Measurements from ENCODE around the gene YAP1. TPM values are rescaled to one million over a fixed set of nuclear protein-coding genes. Genes with fewer than 3 reads are reported as not detected.

The YAP1 gene
- polyA plus RNA-seq, 3 donors: not detected

GRCh38 chr11:102115557-102115956, 5.3 kb downstream of the YAP1 start:
- Histone ChIP-seq H3K9ac (ENCODE audit: insufficient read depth, low read length, poor library complexity, severe bottlenecking) (no peak overlapping the region), H2AFZ (ENCODE audit: insufficient read depth, low read depth, low read length, poor library complexity, severe bottlenecking) (no peak overlapping the region), H3K79me2 (ENCODE audit: insufficient read depth, low read length) (no peaks in the 10 kb centered on the region), H3K36me3 (replicated peaks in 1 of 2; ENCODE audit: control insufficient read depth in 1 of 2, insufficient read depth in 2 of 2, low read length in 2 of 2) (no peaks in the 10 kb centered on the region), H3K9me3 (replicated peaks in 1 of 2; ENCODE audit: control insufficient read depth in 1 of 2, insufficient read depth in 1 of 2, low read length in 2 of 2) (peaks cover 0 to 11% of the 10 kb centered on the region in 2 donors), H4K20me1 (ENCODE audit: insufficient read depth, low read length) (no peaks in the 10 kb centered on the region), H3K4me3 (replicated peaks in 1 of 3; ENCODE audit: low read depth in 2 of 3, low read length in 3 of 3) (no peak overlapping the region), H3K27ac (ENCODE audit: low read depth in 1 of 2, low read length in 2 of 2) (no peak overlapping the region), H3K4me2 (replicated peaks; ENCODE audit: extremely low read depth, low read length, poor library complexity, severe bottlenecking) (no peak overlapping the region), H3K4me1 (ENCODE audit: control insufficient read depth in 1 of 2, insufficient read depth in 2 of 2, low read length in 2 of 2) (peaks cover 11 to 14% of the 10 kb centered on the region in 2 donors), H3K27me3 (ENCODE audit: control insufficient read depth in 2 of 2, insufficient read depth in 2 of 2, low read length in 2 of 2) (peaks cover 95 to 98% of the 10 kb centered on the region in 2 donors)
- Mint-ChIP-seq H3K27ac (no peak overlapping the region), H3K4me3 (peak overlapping the region in 1 of 2 donors; percentile 67), H3K27me3 (ENCODE audit: low read depth in 3 of 3) (peaks cover 75 to 83% (median 82%) of the 10 kb centered on the region in 3 donors), H3K4me1 (peaks cover 7% of the 10 kb centered on the region), H3K36me3 (no peaks in the 10 kb centered on the region), H3K9me3 (peaks cover 0 to 13% (median 5%) of the 10 kb centered on the region in 7 donors)
- DNase-seq: no peak
- no peak for TF ChIP-seq CTCF (IDR thresholded peaks at IDR 0.05)
- intact Hi-C loops (cut with micrococcal nuclease): no loop called here

- H3K9ac ChIP-seq (ENCODE audit: insufficient read depth, low read length, poor library complexity, severe bottlenecking): no peak overlapping the region
- H3K79me2 ChIP-seq (ENCODE audit: insufficient read depth, low read length): no peaks in the 10 kb centered on the region
- H3K9me3 Mint-ChIP-seq: peaks cover 0 to 7% (median 3%) of the 10 kb centered on the region in 7 donors
Measured at GRCh38 chr11:102116453-102117205, 6.4 kb downstream of the YAP1 start.

More at GRCh38 chr11:102116453-102117205, 6.4 kb downstream of the YAP1 start:
- Histone ChIP-seq H3K36me3 (replicated peaks in 1 of 2; ENCODE audit: control insufficient read depth in 1 of 2, insufficient read depth in 2 of 2, low read length in 2 of 2) (no peaks in the 10 kb centered on the region), H3K27ac (ENCODE audit: low read depth in 1 of 2, low read length in 2 of 2) (no peak overlapping the region), H3K9me3 (replicated peaks in 1 of 2; ENCODE audit: control insufficient read depth in 1 of 2, insufficient read depth in 1 of 2, low read length in 2 of 2) (peaks cover 0 to 9% of the 10 kb centered on the region in 2 donors), H3K27me3 (ENCODE audit: control insufficient read depth in 2 of 2, insufficient read depth in 2 of 2, low read length in 2 of 2) (peaks cover 90 to 100% of the 10 kb centered on the region in 2 donors), H4K20me1 (ENCODE audit: insufficient read depth, low read length) (no peaks in the 10 kb centered on the region), H3K4me3 (replicated peaks in 1 of 3; ENCODE audit: low read depth in 2 of 3, low read length in 3 of 3) (no peak overlapping the region), H3K4me2 (replicated peaks; ENCODE audit: extremely low read depth, low read length, poor library complexity, severe bottlenecking) (no peak overlapping the region), H2AFZ (ENCODE audit: insufficient read depth, low read depth, low read length, poor library complexity, severe bottlenecking) (no peak overlapping the region), H3K4me1 (ENCODE audit: control insufficient read depth in 1 of 2, insufficient read depth in 2 of 2, low read length in 2 of 2) (peaks cover 3 to 4% of the 10 kb centered on the region in 2 donors)
- WGBS (ENCODE audit: insufficient coverage): 100% methylated on average over 1 of the region's 2 CpGs
- Mint-ChIP-seq H3K36me3 (no peaks in the 10 kb centered on the region), H3K27ac (no peak overlapping the region), H3K27me3 (ENCODE audit: low read depth in 3 of 3) (peaks cover 80 to 86% (median 84%) of the 10 kb centered on the region in 3 donors), H3K4me1 (peaks cover 5% of the 10 kb centered on the region), H3K4me3 (peak overlapping the region in 1 of 2 donors; percentile 67)
- TF ChIP-seq CTCF (IDR thresholded peaks at IDR 0.05): no peak
- intact Hi-C loops (cut with micrococcal nuclease): no loop called here
- no peak for DNase-seq

Measured in CD14-positive monocyte (primary cell).